GM23338 (cell line): ENCODE results near the gene ZNF83. TPM values are rescaled to one million over a fixed set of nuclear protein-coding genes. Genes with fewer than 3 reads are reported as not detected.

ENCODE experiments used
- CREB1 ChIP-seq: fragments of 250-450 bp; sonication (Bioruptor Pico); IDR thresholded peaks from 2 replicates; pipeline ENCODE4 v1.5.0; 2020; ENCODE audit warnings: low read depth, mild to moderate bottlenecking, moderate library complexity
- REST ChIP-seq: IDR thresholded peaks from one replicate; pipeline ENCODE4 v1.6.1; 2018; ENCODE audit warnings: antibody characterized with exemption; ENCODE audit not compliant: unreplicated experiment
- STAT1 ChIP-seq: IDR thresholded peaks from one replicate; pipeline ENCODE4 v1.6.1; 2016; ENCODE audit warnings: antibody characterized with exemption; ENCODE audit not compliant: unreplicated experiment
- polyA plus RNA-seq: library from polyadenylated mRNA; unstranded; fragments of >200 nt; fragmentation: Nextera tagmentation; extraction: Ambion mirVana; gene quantifications from 2 replicates; pipeline ENCODE4 v1.2.1, GENCODE V29; 2016
- total RNA-seq: library from RNA; depleted of rRNA; stranded (reverse); fragments of >200 nt; shearing (Covaris generic); gene quantifications from 2 replicates; pipeline ENCODE4 v1.2.3, GENCODE V29; 2014
- TF ChIP-seq, protein P1 (sequence below): fragments of 250-450 bp; sonication (Bioruptor Pico); IDR thresholded peaks from 2 replicates; pipeline ENCODE4 v1.5.0; 2020; ENCODE audit warnings: mild to moderate bottlenecking, moderate library complexity

Gene ZNF83
- total and polyA plus RNA-seq, 2 experiments from 2014 or later, result 16.2 to 25.0 TPM

GRCh38 chr19:52638601-52639000 is 446 bp upstream of the ZNF83 start (continued):
- TF ChIP-seq, protein P1, sequence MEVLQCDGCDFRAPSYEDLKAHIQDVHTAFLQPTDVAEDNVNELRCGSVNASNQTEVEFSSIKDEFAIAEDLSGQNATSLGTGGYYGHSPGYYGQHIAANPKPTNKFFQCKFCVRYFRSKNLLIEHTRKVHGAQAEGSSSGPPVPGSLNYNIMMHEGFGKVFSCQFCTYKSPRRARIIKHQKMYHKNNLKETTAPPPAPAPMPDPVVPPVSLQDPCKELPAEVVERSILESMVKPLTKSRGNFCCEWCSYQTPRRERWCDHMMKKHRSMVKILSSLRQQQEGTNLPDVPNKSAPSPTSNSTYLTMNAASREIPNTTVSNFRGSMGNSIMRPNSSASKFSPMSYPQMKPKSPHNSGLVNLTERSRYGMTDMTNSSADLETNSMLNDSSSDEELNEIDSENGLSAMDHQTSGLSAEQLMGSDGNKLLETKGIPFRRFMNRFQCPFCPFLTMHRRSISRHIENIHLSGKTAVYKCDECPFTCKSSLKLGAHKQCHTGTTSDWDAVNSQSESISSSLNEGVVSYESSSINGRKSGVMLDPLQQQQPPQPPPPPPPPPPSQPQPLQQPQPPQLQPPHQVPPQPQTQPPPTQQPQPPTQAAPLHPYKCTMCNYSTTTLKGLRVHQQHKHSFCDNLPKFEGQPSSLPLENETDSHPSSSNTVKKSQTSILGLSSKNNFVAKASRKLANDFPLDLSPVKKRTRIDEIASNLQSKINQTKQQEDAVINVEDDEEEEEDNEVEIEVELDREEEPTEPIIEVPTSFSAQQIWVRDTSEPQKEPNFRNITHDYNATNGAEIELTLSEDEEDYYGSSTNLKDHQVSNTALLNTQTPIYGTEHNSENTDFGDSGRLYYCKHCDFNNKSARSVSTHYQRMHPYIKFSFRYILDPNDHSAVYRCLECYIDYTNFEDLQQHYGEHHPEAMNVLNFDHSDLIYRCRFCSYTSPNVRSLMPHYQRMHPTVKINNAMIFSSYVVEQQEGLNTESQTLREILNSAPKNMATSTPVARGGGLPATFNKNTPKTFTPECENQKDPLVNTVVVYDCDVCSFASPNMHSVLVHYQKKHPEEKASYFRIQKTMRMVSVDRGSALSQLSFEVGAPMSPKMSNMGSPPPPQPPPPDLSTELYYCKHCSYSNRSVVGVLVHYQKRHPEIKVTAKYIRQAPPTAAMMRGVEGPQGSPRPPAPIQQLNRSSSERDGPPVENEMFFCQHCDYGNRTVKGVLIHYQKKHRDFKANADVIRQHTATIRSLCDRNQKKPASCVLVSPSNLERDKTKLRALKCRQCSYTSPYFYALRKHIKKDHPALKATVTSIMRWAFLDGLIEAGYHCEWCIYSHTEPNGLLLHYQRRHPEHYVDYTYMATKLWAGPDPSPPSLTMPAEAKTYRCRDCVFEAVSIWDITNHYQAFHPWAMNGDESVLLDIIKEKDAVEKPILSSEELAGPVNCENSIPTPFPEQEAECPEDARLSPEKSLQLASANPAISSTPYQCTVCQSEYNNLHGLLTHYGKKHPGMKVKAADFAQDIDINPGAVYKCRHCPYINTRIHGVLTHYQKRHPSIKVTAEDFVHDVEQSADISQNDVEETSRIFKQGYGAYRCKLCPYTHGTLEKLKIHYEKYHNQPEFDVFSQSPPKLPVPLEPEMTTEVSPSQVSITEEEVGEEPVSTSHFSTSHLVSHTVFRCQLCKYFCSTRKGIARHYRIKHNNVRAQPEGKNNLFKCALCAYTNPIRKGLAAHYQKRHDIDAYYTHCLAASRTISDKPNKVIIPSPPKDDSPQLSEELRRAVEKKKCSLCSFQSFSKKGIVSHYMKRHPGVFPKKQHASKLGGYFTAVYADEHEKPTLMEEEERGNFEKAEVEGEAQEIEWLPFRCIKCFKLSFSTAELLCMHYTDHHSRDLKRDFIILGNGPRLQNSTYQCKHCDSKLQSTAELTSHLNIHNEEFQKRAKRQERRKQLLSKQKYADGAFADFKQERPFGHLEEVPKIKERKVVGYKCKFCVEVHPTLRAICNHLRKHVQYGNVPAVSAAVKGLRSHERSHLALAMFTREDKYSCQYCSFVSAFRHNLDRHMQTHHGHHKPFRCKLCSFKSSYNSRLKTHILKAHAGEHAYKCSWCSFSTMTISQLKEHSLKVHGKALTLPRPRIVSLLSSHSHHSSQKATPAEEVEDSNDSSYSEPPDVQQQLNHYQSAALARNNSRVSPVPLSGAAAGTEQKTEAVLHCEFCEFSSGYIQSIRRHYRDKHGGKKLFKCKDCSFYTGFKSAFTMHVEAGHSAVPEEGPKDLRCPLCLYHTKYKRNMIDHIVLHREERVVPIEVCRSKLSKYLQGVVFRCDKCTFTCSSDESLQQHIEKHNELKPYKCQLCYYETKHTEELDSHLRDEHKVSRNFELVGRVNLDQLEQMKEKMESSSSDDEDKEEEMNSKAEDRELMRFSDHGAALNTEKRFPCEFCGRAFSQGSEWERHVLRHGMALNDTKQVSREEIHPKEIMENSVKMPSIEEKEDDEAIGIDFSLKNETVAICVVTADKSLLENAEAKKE (CRISPR knock-in tag), result no peak
- TF ChIP-seq CREB1 (CRISPR knock-in tag) (no peak), STAT1 (no peak), REST (no peak)
